Panc1 (cell line): ENCODE data around the gene TRABD2B. TPM values are rescaled to one million over a fixed set of nuclear protein-coding genes. Genes with fewer than 3 reads are reported as not detected.

Source experiments
- ATAC-seq: fragments of 200-7000 bp; cut with Tn5 transposase; 2 replicates; pipeline ENCODE4 v1.9.1; 2020; ENCODE audit warnings: mild to moderate bottlenecking, moderate library complexity
- BruUV-seq: library from RNA; stranded (reverse); fragments of 400-500 nt; replicated peaks from 2 replicates; lab custom pipeline; 2021; lab: Mats Ljungman, UMichigan
- CTCF ChIA-PET: fragments of 300-600 bp; sonication (Branson Sonifier 250); formaldehyde crosslinking; loops from one replicate; lab custom pipeline; 2022; ENCODE audit warnings: antibody characterized with exemption; lab: Charles Lee
- POLR2A ChIA-PET: fragments of 300-600 bp; sonication (Branson Sonifier 250); formaldehyde crosslinking; loops from one replicate; lab custom pipeline; 2022; ENCODE audit warnings: antibody characterized with exemption; lab: Charles Lee
- DNase-seq: peaks from one replicate; pipeline ENCODE4 v3.0.0-alpha.2; 2010; ENCODE audit warnings: low read depth, low spot score
- H3K27ac ChIP-seq: 2 replicates; pipeline ENCODE4 v1.5.1; 2011; ENCODE audit warnings: mild to moderate bottlenecking, low read length, inconsistent platforms
- H3K27me3 ChIP-seq: fragments of 200-500 bp; sonication (Bioruptor generic); 2 replicates; pipeline ENCODE4 v1.6.0; 2014; ENCODE audit warnings: low read length, inconsistent platforms; ENCODE audit not compliant: control insufficient read depth, insufficient read depth
- H3K36me3 ChIP-seq: fragments of 200-500 bp; sonication (Bioruptor generic); 2 replicates; pipeline ENCODE4 v1.5.1; 2014; ENCODE audit warnings: inconsistent platforms, mild to moderate bottlenecking, low read length, moderate library complexity; ENCODE audit not compliant: control insufficient read depth, insufficient read depth
- H3K4me1 ChIP-seq: 2 replicates; pipeline ENCODE4 v1.5.1; 2011; ENCODE audit warnings: inconsistent platforms, mild to moderate bottlenecking, low read length, moderate library complexity; ENCODE audit not compliant: control insufficient read depth, insufficient read depth
- H3K4me3 ChIP-seq, 2 experiments: 2 replicates each; pipeline ENCODE4 v1.5.1; 2011 to 2012; ENCODE audit warnings: low read depth in 2 of 2, low read length in 2 of 2, mild to moderate bottlenecking in 2 of 2, inconsistent platforms in 1 of 2, moderate library complexity in 1 of 2
- H3K9me3 ChIP-seq: fragments of 200-500 bp; sonication (Bioruptor generic); 2 replicates; pipeline ENCODE4 v1.5.1; 2014; ENCODE audit warnings: low read depth, mild to moderate bottlenecking, inconsistent platforms, low read length, moderate library complexity; ENCODE audit not compliant: control insufficient read depth, insufficient read depth
- CTCF ChIP-seq: fragments of 450-650 bp; IDR thresholded peaks from 2 replicates; pipeline ENCODE4 v1.5.1; 2017; ENCODE audit warnings: mild to moderate bottlenecking
- POLR2AphosphoS5 ChIP-seq: IDR thresholded peaks from 2 replicates; pipeline ENCODE4 v1.6.1; 2012; ENCODE audit warnings: mild to moderate bottlenecking, low read depth, low read length, moderate library complexity
- REST ChIP-seq, 2 experiments: IDR thresholded peaks; 2 replicates each; pipeline ENCODE4 v1.6.1; 2011 to 2012; ENCODE audit warnings: low read depth in 2 of 2, control low read depth in 1 of 2, low read length in 1 of 2, mild to moderate bottlenecking in 1 of 2, moderate library complexity in 1 of 2; ENCODE audit not compliant: insufficient read depth in 1 of 2
- SIN3A ChIP-seq: IDR thresholded peaks from 2 replicates; pipeline ENCODE4 v1.6.1; 2012; ENCODE audit warnings: low read depth, mild to moderate bottlenecking, low read length, moderate library complexity, borderline replicate concordance; ENCODE audit not compliant: insufficient read depth
- TCF7L2 ChIP-seq: IDR thresholded peaks from 2 replicates; pipeline ENCODE4 v1.6.1; 2011; ENCODE audit warnings: mild to moderate bottlenecking, low read depth, low read length, inconsistent platforms
- in situ Hi-C: cut with HindIII; loops from 2 replicates; pipeline ENCODE4 v1.10.0; 2016; ENCODE audit warnings: low sequenced_read_pairs, low pct_unique_long_range_greater_than_20kb
- intact Hi-C: fragments of 100-400 bp; cut with micrococcal nuclease; formaldehyde crosslinking; loops from one replicate; pipeline ENCODE4 v1.10.0; 2022; ENCODE audit not compliant: unreplicated experiment
- total RNA-seq: library from RNA; stranded (reverse); gene quantifications from one replicate; pipeline ENCODE4 v1.2.1, GENCODE V29; 2021; ENCODE audit not compliant: unreplicated experiment

The TRABD2B gene
- total RNA-seq, 1 experiment from 2014 or later, result not detected

- CTCF ChIA-PET, result no interaction called here
- no peaks in the 10 kb centered on the region for H3K36me3 ChIP-seq
Measured at GRCh38 chr1:47817861-47818260, 179.3 kb downstream of the TRABD2B start.

GRCh38 chr1:47816325-47817071 is 180.7 kb downstream of the TRABD2B start:
- no peak for TF ChIP-seq TCF7L2
- no peak for TF ChIP-seq POLR2AphosphoS5
- no peak for TF ChIP-seq REST (IDR thresholded peaks at IDR 0.05; ENCODE audit: insufficient read depth in 1 of 2, low read depth in 2 of 2, low read length in 1 of 2)
- TF ChIP-seq SIN3A, result no peak
- TF ChIP-seq CTCF, result no peak
- no peak for ATAC-seq
- Histone ChIP-seq H3K4me1 (no peaks in the 10 kb centered on the region), H3K27me3 (no peaks in the 10 kb centered on the region), H3K4me3 (no peak overlapping the region), H3K36me3 (no peaks in the 10 kb centered on the region), H3K9me3 (no peaks in the 10 kb centered on the region), H3K27ac (no peak overlapping the region)
- in situ Hi-C loops, result no loop called here
- no peak for DNase-seq
- ChIA-PET POLR2A (no interaction called here), CTCF (no interaction called here)
- intact Hi-C loops, result no loop called here
- BruUV-seq, result no TSS peak

More at GRCh38 chr1:47817861-47818260, 179.3 kb downstream of the TRABD2B start:
- no peaks in the 10 kb centered on the region for H3K4me1 ChIP-seq
- TF ChIP-seq CTCF (no peak), TCF7L2 (no peak), POLR2AphosphoS5 (no peak), REST (IDR thresholded peaks at IDR 0.05; ENCODE audit: insufficient read depth in 1 of 2, low read depth in 2 of 2, low read length in 1 of 2) (no peak), SIN3A (no peak)
- no peak overlapping the region for H3K27ac ChIP-seq
- no peak for DNase-seq
- POLR2A ChIA-PET, result no interaction called here
- H3K27me3 ChIP-seq, result no peaks in the 10 kb centered on the region
- in situ Hi-C loops, result no loop called here
- no peak overlapping the region for H3K4me3 ChIP-seq
- intact Hi-C loops, result no loop called here
- no peaks in the 10 kb centered on the region for H3K9me3 ChIP-seq
- ATAC-seq, result no peak
- no TSS peak for BruUV-seq
